ENCODE data around the gene ZNF529. TPM values are rescaled to one million over a fixed set of nuclear protein-coding genes. Genes with fewer than 3 reads are reported as not detected.

ZNF529 gene
- total RNA-seq, 2 donors from 2014 or later = 8.4 to 13.5 TPM

- Histone ChIP-seq H3K9me3 (no peaks in the 10 kb centered on the region), H3K36me3 (no peaks in the 10 kb centered on the region), H3K27ac (no peak overlapping the region), H3K27me3 (replicated peaks; ENCODE audit: insufficient read depth) (no peaks in the 10 kb centered on the region), H3K4me1 (replicated peaks) (no peaks in the 10 kb centered on the region), H3K4me3 (no peak overlapping the region)
- DNase-seq (ENCODE audit: low spot score) = no peak
- no peak for TF ChIP-seq POLR2AphosphoS5 (IDR thresholded peaks at IDR 0.05)
- TF ChIP-seq CTCF (IDR thresholded peaks at IDR 0.05) = no peak
- no peak for TF ChIP-seq POLR2A (IDR thresholded peaks at IDR 0.05)
- 98% methylated on average over 1 of the region's 1 CpG for WGBS
- intact Hi-C loops (cut with DNase I) = no loop called here
These were observed 8.7 kb downstream of the ZNF529 start for GRCh38 chr19:36564391-36564790.

- DNase-seq (ENCODE audit: low spot score) = no peak
- no peak for TF ChIP-seq POLR2A (IDR thresholded peaks at IDR 0.05)
- TF ChIP-seq CTCF (IDR thresholded peaks at IDR 0.05) = no peak
- no peak for TF ChIP-seq POLR2AphosphoS5 (IDR thresholded peaks at IDR 0.05)
- H3K9me3 ChIP-seq = peaks cover 5% of the 10 kb centered on the region
- H3K4me3 ChIP-seq = no peak overlapping the region
- no peaks in the 10 kb centered on the region for H3K27me3 ChIP-seq (replicated peaks; ENCODE audit: insufficient read depth)
- intact Hi-C loops (cut with DNase I) = no loop called here
- no peaks in the 10 kb centered on the region for H3K4me1 ChIP-seq (replicated peaks)
- no peak overlapping the region for H3K27ac ChIP-seq
- peaks cover 8 to 21% of the 10 kb centered on the region in 2 donors for H3K36me3 ChIP-seq
- WGBS = over 99% methylated on average over 5 of the region's 5 CpGs
These were observed 25.9 kb downstream of the ZNF529 start for GRCh38 chr19:36547001-36547732.

GRCh38 chr19:36528921-36529518 is 44.1 kb downstream of the ZNF529 start:
- 8% methylated on average over 12 of the region's 12 CpGs for WGBS
- H3K27me3 ChIP-seq (replicated peaks; ENCODE audit: insufficient read depth) = no peaks in the 10 kb centered on the region
- peak overlapping the region; percentile 67 to 76 for H3K4me3 ChIP-seq
- no peaks in the 10 kb centered on the region for H3K36me3 ChIP-seq
- intact Hi-C loops (cut with DNase I) = loop anchor here (2.0 kb wide), 1 partner anchor 40 kb away; the partner anchor contains the start of gene ZNF566
- DNase-seq (ENCODE audit: low spot score) = no peak
- peak overlapping the region; percentile 94 to 96 for H3K27ac ChIP-seq
- no peaks in the 10 kb centered on the region for H3K9me3 ChIP-seq
- H3K4me1 ChIP-seq (replicated peaks) = no peaks in the 10 kb centered on the region
- TF ChIP-seq POLR2AphosphoS5 (IDR thresholded peaks at IDR 0.05) = no peak
- TF ChIP-seq CTCF (IDR thresholded peaks at IDR 0.05) = no peak
- TF ChIP-seq POLR2A (IDR thresholded peaks at IDR 0.05) = no peak

GRCh38 chr19:36528194-36528920 is 44.7 kb downstream of the ZNF529 start, which contains the start of gene ZNF260:
Gene ZNF260, minus strand, starts transcription at chr19:36528271. Its CDS starts 13,033 bp downstream, at chr19:36515238.
- TF ChIP-seq POLR2A (IDR thresholded peaks at IDR 0.05) = peak; percentile 26
- peak; percentile 89 for TF ChIP-seq POLR2AphosphoS5 (IDR thresholded peaks at IDR 0.05)
- TF ChIP-seq CTCF (IDR thresholded peaks at IDR 0.05) = no peak
- Histone ChIP-seq H3K27me3 (replicated peaks; ENCODE audit: insufficient read depth) (no peaks in the 10 kb centered on the region), H3K36me3 (no peaks in the 10 kb centered on the region), H3K9me3 (no peaks in the 10 kb centered on the region), H3K27ac (peak within 1 kb of the TSS; percentile 94 to 96), H3K4me3 (peak within 1 kb of the TSS; percentile 67 to 76), H3K4me1 (replicated peaks) (no peaks in the 10 kb centered on the region)
- DNase-seq (ENCODE audit: low spot score) = peak; percentile 96
- intact Hi-C loops (cut with DNase I) = loop anchor here (2.0 kb wide), 1 partner anchor 40 kb away; the partner anchor contains the start of gene ZNF566
- WGBS = under 1% methylated on average over 55 of the region's 55 CpGs
